ENCODE data around the gene ECT2L. TPM values are rescaled to one million over a fixed set of nuclear protein-coding genes. Genes with fewer than 3 reads are reported as not detected.

Gene ECT2L, protein sequence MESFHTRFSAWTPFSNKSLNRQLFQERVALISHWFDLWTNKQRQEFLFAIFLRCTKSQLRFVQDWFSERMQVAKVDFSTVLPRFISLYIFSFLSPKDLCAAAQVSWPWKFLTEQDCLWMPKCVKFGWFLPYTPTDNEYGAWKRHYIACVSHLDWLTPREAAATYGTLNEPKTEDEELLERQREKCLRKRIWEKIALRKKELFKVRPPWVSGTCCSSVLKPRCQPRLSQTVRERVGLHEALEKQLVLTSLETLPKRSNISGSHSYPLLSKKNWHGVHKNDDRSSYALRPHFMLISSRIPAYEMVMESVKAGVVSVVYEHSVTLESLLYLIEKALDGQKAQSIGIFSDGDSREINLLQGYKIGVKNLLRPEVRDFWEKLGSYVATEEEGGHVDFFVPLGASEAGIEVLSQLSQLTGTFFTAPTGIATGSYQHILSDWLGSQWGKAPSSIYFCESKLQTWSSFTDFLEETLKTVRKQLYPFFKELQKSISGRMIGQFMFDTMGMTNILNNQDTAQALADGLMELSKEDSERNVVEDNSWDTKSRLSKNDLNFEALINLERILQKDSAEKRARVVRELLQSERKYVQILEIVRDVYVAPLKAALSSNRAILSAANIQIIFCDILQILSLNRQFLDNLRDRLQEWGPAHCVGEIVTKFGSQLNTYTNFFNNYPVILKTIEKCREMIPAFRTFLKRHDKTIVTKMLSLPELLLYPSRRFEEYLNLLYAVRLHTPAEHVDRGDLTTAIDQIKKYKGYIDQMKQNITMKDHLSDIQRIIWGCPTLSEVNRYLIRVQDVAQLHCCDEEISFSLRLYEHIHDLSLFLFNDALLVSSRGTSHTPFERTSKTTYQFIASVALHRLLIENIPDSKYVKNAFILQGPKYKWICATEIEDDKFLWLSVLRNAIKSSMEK
- under 1 TPM in 1 of 2 experiments, not detected in 1; 0.26 TPM for total RNA-seq
- under 1 TPM in 1 of 3 donors, not detected in 2; 0.05 TPM for polyA plus RNA-seq
- total RNA-seq: 0 to 0.59 (median 0) reads per million in 6 experiments

GRCh38 chr6:138795809-138796603 lies at the start of gene ECT2L:
TSS of gene ECT2L (plus strand) at chr6:138796087. CDS start at chr6:138813275, 17,188 bp downstream.
- peak; percentile 41 to 42 for ATAC-seq
- POLR2A ChIA-PET: no interaction called here
- Mint-ChIP-seq H3K27me3 (peaks cover 3 to 18% (median 10%) of the 10 kb centered on the region in 5 donors), H3K4me3 (peak within 1 kb of the TSS in 1 of 10 donors; percentile 38), H3K27ac (no peak within 1 kb of the TSS), H3K36me3 (peaks cover 6 to 36% (median 25%) of the 10 kb centered on the region in 3 donors), H3K9me3 (no peaks in the 10 kb centered on the region), H3K4me1 (peaks cover 0 to 4% (median 1%) of the 10 kb centered on the region in 4 donors)
- DNase-seq: peak in 1 of 10 donors; percentile 3

- DNase-seq (no peak), ATAC-seq (no peak)
- Mint-ChIP-seq H3K27me3 (peaks cover 0 to 3% (median 0%) of the 10 kb centered on the region in 5 donors), H3K4me1 (no peaks in the 10 kb centered on the region), H3K36me3 (peaks cover 0 to 2% (median 0%) of the 10 kb centered on the region in 3 donors), H3K4me3 (no peak overlapping the region), H3K27ac (no peak overlapping the region), H3K9me3 (peaks cover 0 to 8% (median 0%) of the 10 kb centered on the region in 9 donors)
- POLR2A ChIA-PET: no interaction called here
Measured at GRCh38 chr6:138752017-138752416, 43.9 kb upstream of the ECT2L start.

- ATAC-seq (no peak), DNase-seq (no peak)
- POLR2A ChIA-PET: no interaction called here
- H3K27me3 Mint-ChIP-seq: no peaks in the 10 kb centered on the region
- no peak overlapping the region for H3K4me3 Mint-ChIP-seq
- H3K9me3 Mint-ChIP-seq: no peaks in the 10 kb centered on the region
- no peaks in the 10 kb centered on the region for H3K4me1 Mint-ChIP-seq
- peaks cover 0 to 2% (median 0%) of the 10 kb centered on the region in 3 donors for H3K36me3 Mint-ChIP-seq
- H3K27ac Mint-ChIP-seq: no peak overlapping the region
Measured at GRCh38 chr6:138757136-138757535, 38.8 kb upstream of the ECT2L start.

DNA sequence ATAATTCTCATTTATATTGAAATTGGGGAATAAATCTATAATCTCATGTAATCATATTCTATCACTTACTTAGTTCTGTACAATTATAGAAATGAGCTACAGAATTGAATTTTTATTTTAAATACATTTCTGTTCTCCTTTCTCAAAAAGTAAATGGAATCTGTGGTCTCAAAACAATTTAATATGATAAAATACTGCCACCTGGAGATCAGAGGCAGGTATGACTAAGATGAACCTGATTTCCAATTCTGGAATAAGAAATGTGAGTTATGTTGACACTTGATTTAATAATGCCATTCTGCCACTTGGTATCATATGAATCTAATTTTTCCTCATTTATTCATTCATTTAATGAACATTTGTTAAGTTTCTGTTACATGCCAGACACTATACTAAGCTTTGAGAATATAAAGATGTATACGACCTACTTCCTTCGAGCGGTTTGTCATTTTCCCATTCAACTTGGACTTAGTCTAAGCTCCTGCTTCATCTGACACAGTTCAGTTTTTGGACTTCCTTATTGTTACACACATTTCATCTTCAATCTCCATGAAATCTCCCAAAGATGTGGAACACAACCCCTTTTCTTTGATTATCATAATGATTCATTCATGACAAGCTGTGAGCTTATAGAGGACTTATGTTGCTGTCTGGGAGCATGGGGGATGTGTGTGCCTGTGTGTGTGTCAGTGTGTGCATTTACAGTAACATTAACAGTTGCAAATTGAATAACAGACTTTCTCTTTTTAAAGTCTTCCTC lies 29.8 kb upstream of the ECT2L start:
- peak in 1 of 2 donors; percentile 32 for ATAC-seq
- Mint-ChIP-seq H3K4me3 (no peak overlapping the region), H3K4me1 (peaks cover 0 to 4% (median 0%) of the 10 kb centered on the region in 4 donors), H3K9me3 (no peaks in the 10 kb centered on the region), H3K36me3 (no peaks in the 10 kb centered on the region), H3K27me3 (peaks cover 0 to 1% (median 0%) of the 10 kb centered on the region in 5 donors), H3K27ac (no peak overlapping the region)
- peak in 3 of 10 donors; percentile 42 to 48 (median 45) for DNase-seq
- POLR2A ChIA-PET: no interaction called here

GRCh38 chr6:138769102-138769676 lies 26.7 kb upstream of the ECT2L start:
- Mint-ChIP-seq H3K27ac (peak overlapping the region in 1 of 10 donors; percentile 3), H3K36me3 (no peaks in the 10 kb centered on the region), H3K27me3 (peaks cover 0 to 1% (median 0%) of the 10 kb centered on the region in 5 donors), H3K4me3 (no peak overlapping the region), H3K4me1 (peaks cover 4 to 19% (median 12%) of the 10 kb centered on the region in 4 donors), H3K9me3 (no peaks in the 10 kb centered on the region)
- DNase-seq (no peak), ATAC-seq (no peak)
- POLR2A ChIA-PET: interaction anchor here (0.5 kb wide), 1 partner anchor 359 kb away, joined by 3 read pairs; no protein-coding TSS in a partner anchor

GRCh38 chr6:138772596-138773176 lies 23.2 kb upstream of the ECT2L start:
- peak in 2 of 10 donors; percentile 1 to 10 for DNase-seq
- Mint-ChIP-seq H3K27me3 (peaks cover 0 to 1% (median 0%) of the 10 kb centered on the region in 5 donors), H3K27ac (peak overlapping the region; percentile 97 to 100 (median 100)), H3K9me3 (no peaks in the 10 kb centered on the region), H3K36me3 (peaks cover 0 to 16% (median 3%) of the 10 kb centered on the region in 3 donors), H3K4me3 (peak overlapping the region; percentile 91 to 100 (median 99)), H3K4me1 (peaks cover 6 to 34% (median 23%) of the 10 kb centered on the region in 4 donors)
- no peak for ATAC-seq
- POLR2A ChIA-PET: interaction anchor here (0.6 to 3.1 kb wide), 4 partner anchors 22 to 601 kb away, joined by 3 to 45 read pairs (median 3); partner anchors contain the start of gene CITED2

- H3K27me3 Mint-ChIP-seq: peaks cover 0 to 1% (median 0%) of the 10 kb centered on the region in 5 donors
- H3K9me3 Mint-ChIP-seq: no peaks in the 10 kb centered on the region
- H3K4me3 Mint-ChIP-seq: peak within 1 kb of the TSS; percentile 91 to 100 (median 99)
- DNase-seq: peak; percentile 80 to 99 (median 95)
- POLR2A ChIA-PET: interaction anchor here (0.6 to 3.1 kb wide), 4 partner anchors 22 to 601 kb away, joined by 3 to 45 read pairs (median 3); partner anchors contain the start of gene CITED2
- ATAC-seq: peak; percentile 85 to 86
- peaks cover 0 to 20% (median 7%) of the 10 kb centered on the region in 3 donors for H3K36me3 Mint-ChIP-seq
- peak within 1 kb of the TSS; percentile 97 to 100 (median 100) for H3K27ac Mint-ChIP-seq
- peaks cover 8 to 36% (median 27%) of the 10 kb centered on the region in 4 donors for H3K4me1 Mint-ChIP-seq
Measured at GRCh38 chr6:138773177-138774091, 22.5 kb upstream of the ECT2L start, which contains the start of gene CCDC28A. TSS of gene CCDC28A (plus strand) at chr6:138773769. CDS start at chr6:138776121, 2,352 bp downstream.

GRCh38 chr6:138774370-138774769 lies 21.5 kb upstream of the ECT2L start:
- no peak for DNase-seq
- Mint-ChIP-seq H3K4me3 (peak overlapping the region; percentile 91 to 100 (median 99)), H3K4me1 (peaks cover 12 to 40% (median 31%) of the 10 kb centered on the region in 4 donors), H3K9me3 (no peaks in the 10 kb centered on the region), H3K27ac (peak overlapping the region; percentile 97 to 100 (median 100)), H3K27me3 (no peaks in the 10 kb centered on the region), H3K36me3 (peaks cover 0 to 28% (median 8%) of the 10 kb centered on the region in 3 donors)
- POLR2A ChIA-PET: interaction anchor here (1.0 to 3.1 kb wide), 2 partner anchors 370 to 600 kb away, joined by 3 to 45 read pairs; partner anchors contain the start of genes CITED2 and HEBP2
- no peak for ATAC-seq

DNA sequence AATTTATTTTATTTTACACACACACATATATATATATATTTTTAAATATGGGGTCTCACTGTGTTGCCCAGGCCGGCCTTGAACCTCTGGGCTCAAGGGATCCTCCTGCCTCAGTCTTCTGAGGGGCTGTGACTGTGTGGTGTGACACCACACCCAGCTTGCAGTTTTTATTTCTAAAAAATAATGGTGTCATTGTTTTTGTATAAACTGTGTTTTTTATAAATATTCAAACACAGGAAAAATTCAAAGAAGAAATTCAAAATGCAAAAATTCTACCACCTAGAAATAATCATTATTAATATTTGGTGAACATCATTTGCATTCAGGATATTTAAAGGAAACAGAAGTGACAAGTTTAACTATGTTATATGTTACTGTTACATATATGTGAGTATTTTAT lies 19.2 kb upstream of the ECT2L start:
- Mint-ChIP-seq H3K4me1 (peaks cover 12 to 40% (median 31%) of the 10 kb centered on the region in 4 donors), H3K36me3 (peaks cover 0 to 51% (median 15%) of the 10 kb centered on the region in 3 donors), H3K4me3 (no peak overlapping the region), H3K27ac (no peak overlapping the region), H3K27me3 (no peaks in the 10 kb centered on the region), H3K9me3 (no peaks in the 10 kb centered on the region)
- POLR2A ChIA-PET: interaction anchor here (0.5 kb wide), 1 partner anchor 15 kb away, joined by 4 read pairs; no protein-coding TSS in a partner anchor
- no peak for ATAC-seq
- no peak for DNase-seq
